Keratinocyte (primary cell): ENCODE data around the gene TBCC.

Experiments used
- EZH2 ChIP-seq: IDR thresholded peaks from one replicate; pipeline ENCODE4 v1.6.1; 2012; ENCODE audit warnings: inconsistent platforms, mild to moderate bottlenecking, low read length, moderate library complexity
- TF ChIP-seq, protein P1 (sequence below), 3 experiments: IDR thresholded peaks in 1 of 3; conservative IDR thresholded peaks in 1 of 3; optimal IDR thresholded peaks in 1 of 3; 2 replicates in 2 of 3; 3 replicates in 1 of 3; pipeline versions ENCODE3 to v1.5.1; 2011; ENCODE audit warnings: low read length in 3 of 3, mild to moderate bottlenecking in 3 of 3, moderate library complexity in 2 of 3, control low read depth in 1 of 3, inconsistent platforms in 1 of 3; ENCODE audit not compliant: insufficient read depth in 2 of 3; ENCODE audit errors: extremely low read depth in 1 of 3

DNA sequence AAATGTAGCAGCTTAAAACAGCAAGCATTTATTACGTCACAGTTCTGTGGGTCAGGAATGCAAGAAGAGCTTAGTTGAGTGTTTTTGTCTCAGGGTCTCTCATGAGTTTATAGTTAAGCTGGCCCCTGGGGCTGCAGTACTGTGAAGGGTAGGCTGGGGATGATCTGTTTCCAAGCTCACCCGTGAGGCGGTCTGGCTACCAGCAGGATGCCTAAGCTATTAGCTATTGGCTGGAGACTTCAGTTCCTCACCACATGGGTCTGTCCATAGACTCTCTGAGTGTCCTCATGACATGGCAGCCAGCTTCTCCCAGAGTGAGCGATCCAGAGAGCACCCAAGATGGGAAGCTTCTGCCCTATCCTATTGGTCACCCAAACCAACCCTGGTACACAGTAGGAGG is 23.1 kb upstream of the TBCC start:
- TF ChIP-seq, protein P1, sequence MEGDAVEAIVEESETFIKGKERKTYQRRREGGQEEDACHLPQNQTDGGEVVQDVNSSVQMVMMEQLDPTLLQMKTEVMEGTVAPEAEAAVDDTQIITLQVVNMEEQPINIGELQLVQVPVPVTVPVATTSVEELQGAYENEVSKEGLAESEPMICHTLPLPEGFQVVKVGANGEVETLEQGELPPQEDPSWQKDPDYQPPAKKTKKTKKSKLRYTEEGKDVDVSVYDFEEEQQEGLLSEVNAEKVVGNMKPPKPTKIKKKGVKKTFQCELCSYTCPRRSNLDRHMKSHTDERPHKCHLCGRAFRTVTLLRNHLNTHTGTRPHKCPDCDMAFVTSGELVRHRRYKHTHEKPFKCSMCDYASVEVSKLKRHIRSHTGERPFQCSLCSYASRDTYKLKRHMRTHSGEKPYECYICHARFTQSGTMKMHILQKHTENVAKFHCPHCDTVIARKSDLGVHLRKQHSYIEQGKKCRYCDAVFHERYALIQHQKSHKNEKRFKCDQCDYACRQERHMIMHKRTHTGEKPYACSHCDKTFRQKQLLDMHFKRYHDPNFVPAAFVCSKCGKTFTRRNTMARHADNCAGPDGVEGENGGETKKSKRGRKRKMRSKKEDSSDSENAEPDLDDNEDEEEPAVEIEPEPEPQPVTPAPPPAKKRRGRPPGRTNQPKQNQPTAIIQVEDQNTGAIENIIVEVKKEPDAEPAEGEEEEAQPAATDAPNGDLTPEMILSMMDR (optimal IDR thresholded peaks at IDR 0.05 in 1 of 3, IDR thresholded peaks at IDR 0.05 in 1 of 3, conservative IDR thresholded peaks at IDR 0.05 in 1 of 3; ENCODE audit: extremely low read depth in 1 of 3, insufficient read depth in 2 of 3, low read length in 3 of 3) = no peak
- TF ChIP-seq EZH2 = no peak
